Loucy (cell line): Measurements from ENCODE around the gene CDK4.

Source experiments
- EZH2phosphoT487 ChIP-seq: fragments of 200-600 bp; IDR thresholded peaks from 2 replicates; pipeline ENCODE4 v1.6.1; 2018; ENCODE audit warnings: antibody characterized with exemption, mild to moderate bottlenecking, moderate library complexity, borderline replicate concordance
- TF ChIP-seq, protein P1 (sequence below): fragments of 200-600 bp; sonication (generic); conservative IDR thresholded peaks from 2 replicates; pipeline ENCODE4 v1.5.1; 2014; ENCODE audit warnings: mild to moderate bottlenecking, antibody characterized with exemption, low read length

DNA sequence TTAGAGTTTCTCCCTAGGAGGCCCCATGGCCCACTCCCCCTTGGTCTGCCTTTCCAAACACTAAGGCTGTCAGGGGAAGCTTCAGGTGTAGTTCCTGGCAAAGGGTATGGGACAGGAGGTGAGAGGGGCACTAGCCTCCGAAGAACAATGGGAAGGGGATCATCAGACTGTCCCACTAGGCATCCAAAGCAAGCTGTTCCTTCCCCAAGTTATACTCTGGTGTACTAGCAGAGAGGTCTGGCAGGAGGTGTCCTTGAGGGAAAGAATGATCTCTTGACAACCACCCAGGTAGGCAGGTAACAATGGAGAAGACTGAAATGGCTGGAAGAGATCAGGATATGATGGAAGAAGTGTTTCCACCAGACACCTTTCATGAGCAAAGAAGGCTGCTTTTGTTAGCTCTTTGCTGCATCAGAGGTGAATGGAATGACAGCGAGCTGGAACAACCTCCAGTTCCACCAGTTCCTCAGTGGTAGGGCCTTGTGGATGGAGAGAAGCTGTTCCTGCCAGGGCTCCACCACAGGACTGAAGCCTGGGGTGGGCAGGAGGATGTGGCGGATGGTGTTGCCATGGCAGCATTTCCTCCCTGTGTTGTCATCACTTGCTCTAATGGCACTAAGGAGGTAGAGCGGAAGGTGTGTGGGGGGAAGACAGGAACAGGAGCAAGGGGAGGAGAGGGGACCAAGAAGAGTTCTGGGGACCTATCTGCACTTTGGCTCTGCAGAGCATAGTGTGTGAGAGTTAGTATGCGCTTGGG lies 11.3 kb downstream of the CDK4 start:
- TF ChIP-seq, protein P1, sequence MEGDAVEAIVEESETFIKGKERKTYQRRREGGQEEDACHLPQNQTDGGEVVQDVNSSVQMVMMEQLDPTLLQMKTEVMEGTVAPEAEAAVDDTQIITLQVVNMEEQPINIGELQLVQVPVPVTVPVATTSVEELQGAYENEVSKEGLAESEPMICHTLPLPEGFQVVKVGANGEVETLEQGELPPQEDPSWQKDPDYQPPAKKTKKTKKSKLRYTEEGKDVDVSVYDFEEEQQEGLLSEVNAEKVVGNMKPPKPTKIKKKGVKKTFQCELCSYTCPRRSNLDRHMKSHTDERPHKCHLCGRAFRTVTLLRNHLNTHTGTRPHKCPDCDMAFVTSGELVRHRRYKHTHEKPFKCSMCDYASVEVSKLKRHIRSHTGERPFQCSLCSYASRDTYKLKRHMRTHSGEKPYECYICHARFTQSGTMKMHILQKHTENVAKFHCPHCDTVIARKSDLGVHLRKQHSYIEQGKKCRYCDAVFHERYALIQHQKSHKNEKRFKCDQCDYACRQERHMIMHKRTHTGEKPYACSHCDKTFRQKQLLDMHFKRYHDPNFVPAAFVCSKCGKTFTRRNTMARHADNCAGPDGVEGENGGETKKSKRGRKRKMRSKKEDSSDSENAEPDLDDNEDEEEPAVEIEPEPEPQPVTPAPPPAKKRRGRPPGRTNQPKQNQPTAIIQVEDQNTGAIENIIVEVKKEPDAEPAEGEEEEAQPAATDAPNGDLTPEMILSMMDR, result no peak
- TF ChIP-seq EZH2phosphoT487, result no peak
